ENCODE measurements around the gene NEDD4L.

GRCh38 chr18:58258692-58259342 is 214.8 kb downstream of the NEDD4L start:
- no peak for TF ChIP-seq CTCF (IDR thresholded peaks at IDR 0.05)
- TF ChIP-seq POLR2A (IDR thresholded peaks at IDR 0.05), result no peak
- no peak for TF ChIP-seq POLR2AphosphoS5 (IDR thresholded peaks at IDR 0.05)
- no peak for TF ChIP-seq EP300 (IDR thresholded peaks at IDR 0.05)
